Neural crest cell (in vitro differentiated cells): Measurements from ENCODE around the gene ZC3H12C. TPM values are rescaled to one million over a fixed set of nuclear protein-coding genes. Genes with fewer than 3 reads are reported as not detected.

Experiments
- DNase-seq: peaks from one replicate; pipeline ENCODE4 v3.0.0; 2021; ENCODE audit warnings: low read depth, mixed read lengths, low spot score
- H3K27ac Mint-ChIP-seq: one replicate; pipeline ENCODE4 v1.8.0; 2021; ENCODE audit warnings: mild to moderate bottlenecking, mixed read lengths; ENCODE audit not compliant: unreplicated experiment
- H3K27me3 Mint-ChIP-seq: 2 replicates; pipeline ENCODE4 v1.8.0; 2021; ENCODE audit warnings: low read depth, mild to moderate bottlenecking, mixed read lengths
- H3K36me3 Mint-ChIP-seq: 2 replicates; pipeline ENCODE4 v1.8.0; 2021; ENCODE audit warnings: low read depth, mild to moderate bottlenecking, mixed read lengths
- H3K4me1 Mint-ChIP-seq: 2 replicates; pipeline ENCODE4 v1.8.0; 2021; ENCODE audit warnings: mixed read lengths
- H3K4me3 Mint-ChIP-seq: one replicate; pipeline ENCODE4 v1.8.0; 2021; ENCODE audit warnings: mild to moderate bottlenecking, mixed read lengths
- H3K9me3 Mint-ChIP-seq: 2 replicates; pipeline ENCODE4 v1.8.0; 2021; ENCODE audit warnings: mixed read lengths
- CTCF ChIP-seq: fragments of 200-600 bp; sonication (generic); conservative IDR thresholded peaks from 2 replicates; pipeline ENCODE4 v1.5.0; 2021; ENCODE audit warnings: antibody characterized with exemption, mild to moderate bottlenecking
- total RNA-seq: library from RNA; stranded (reverse); gene quantifications from 2 replicates; pipeline ENCODE4 v1.2.1, GENCODE V29; 2021

The ZC3H12C gene
- total RNA-seq, 1 donor from 2014 or later: 14.4 TPM

GRCh38 chr11:110158317-110159200, 65.4 kb downstream of the ZC3H12C start:
- DNase-seq: no peak
- Mint-ChIP-seq H3K4me1 (peaks cover 4% of the 10 kb centered on the region), H3K36me3 (peaks cover 18% of the 10 kb centered on the region), H3K27me3 (no peaks in the 10 kb centered on the region), H3K9me3 (no peaks in the 10 kb centered on the region), H3K4me3 (no peak overlapping the region), H3K27ac (peak overlapping the region; percentile 5)
- TF ChIP-seq CTCF: no peak

- H3K36me3 Mint-ChIP-seq: peaks cover 21% of the 10 kb centered on the region
- peaks cover 4% of the 10 kb centered on the region for H3K4me1 Mint-ChIP-seq
- DNase-seq: no peak
- H3K27ac Mint-ChIP-seq: no peak overlapping the region
- no peak for TF ChIP-seq CTCF
- no peaks in the 10 kb centered on the region for H3K27me3 Mint-ChIP-seq
- no peaks in the 10 kb centered on the region for H3K9me3 Mint-ChIP-seq
- H3K4me3 Mint-ChIP-seq: no peak overlapping the region
Observed at GRCh38 chr11:110159476-110159875, 66.3 kb downstream of the ZC3H12C start.

GRCh38 chr11:110160016-110160415, 66.8 kb downstream of the ZC3H12C start:
- Mint-ChIP-seq H3K4me1 (peaks cover 4% of the 10 kb centered on the region), H3K9me3 (no peaks in the 10 kb centered on the region), H3K27ac (no peak overlapping the region), H3K36me3 (peaks cover 26% of the 10 kb centered on the region), H3K4me3 (no peak overlapping the region), H3K27me3 (no peaks in the 10 kb centered on the region)
- no peak for TF ChIP-seq CTCF
- no peak for DNase-seq

GRCh38 chr11:110160437-110160836, 67.2 kb downstream of the ZC3H12C start:
- peaks cover 4% of the 10 kb centered on the region for H3K4me1 Mint-ChIP-seq
- H3K27ac Mint-ChIP-seq: no peak overlapping the region
- DNase-seq: no peak
- H3K27me3 Mint-ChIP-seq: no peaks in the 10 kb centered on the region
- no peak overlapping the region for H3K4me3 Mint-ChIP-seq
- no peak for TF ChIP-seq CTCF
- no peaks in the 10 kb centered on the region for H3K9me3 Mint-ChIP-seq
- peaks cover 30% of the 10 kb centered on the region for H3K36me3 Mint-ChIP-seq

GRCh38 chr11:110161061-110161460, 67.9 kb downstream of the ZC3H12C start:
- DNase-seq: no peak
- TF ChIP-seq CTCF: no peak
- Mint-ChIP-seq H3K4me3 (no peak overlapping the region), H3K36me3 (peaks cover 33% of the 10 kb centered on the region), H3K9me3 (no peaks in the 10 kb centered on the region), H3K27ac (no peak overlapping the region), H3K27me3 (no peaks in the 10 kb centered on the region), H3K4me1 (peaks cover 4% of the 10 kb centered on the region)
